ENCODE results near the gene BCL7A. TPM values are rescaled to one million over a fixed set of nuclear protein-coding genes. Genes with fewer than 3 reads are reported as not detected.
A peak's percentile ranks its signal among the peaks of the same experiment; 100 is the strongest.

The BCL7A gene
- total and polyA plus RNA-seq, 2 donors (not counting 1 experiment from before 2014, with no cell fraction given), result 71.0 to 75.9 TPM

DNA sequence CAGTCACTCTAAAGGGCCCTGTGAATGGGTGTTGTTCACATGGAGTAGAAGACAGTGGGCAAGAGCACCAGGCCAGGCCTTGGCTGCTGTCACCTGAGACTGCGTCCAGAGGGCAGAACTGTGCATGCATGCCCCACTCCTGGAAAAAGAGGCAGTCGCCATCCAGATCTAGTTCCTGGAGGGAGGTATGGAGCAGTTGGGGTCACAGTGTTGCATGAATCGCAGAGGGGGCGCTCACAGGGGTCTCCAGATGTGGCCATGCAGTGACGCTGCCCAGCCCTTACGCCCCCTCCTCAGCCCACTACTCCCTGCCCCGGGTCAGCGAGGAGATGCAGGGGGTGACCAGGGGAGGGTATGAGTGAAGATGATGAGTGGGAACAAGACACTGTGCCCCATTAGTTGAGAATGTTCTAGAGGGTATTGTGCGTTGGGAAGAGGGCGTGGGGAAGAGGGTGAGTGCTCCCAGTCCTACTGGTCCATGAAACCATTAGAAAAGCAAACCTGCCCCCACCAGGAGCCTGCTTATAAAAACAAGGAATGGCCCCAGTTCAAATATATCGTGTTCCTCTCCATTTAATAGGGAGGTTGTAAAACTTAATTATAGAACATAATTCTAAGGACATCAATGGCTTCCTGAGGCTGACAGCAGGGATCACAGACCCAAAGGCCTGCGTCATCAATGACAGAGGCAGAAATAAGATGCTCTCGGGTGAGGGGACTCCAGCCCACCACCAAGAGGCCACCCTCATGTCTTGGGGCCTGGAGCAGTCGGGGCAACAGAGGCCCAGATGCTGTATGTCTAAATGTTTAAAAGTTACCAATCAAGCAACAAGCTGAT lies 32.2 kb upstream of the BCL7A start:
- Histone ChIP-seq H3K9ac (ENCODE audit: low read length) (no peak overlapping the region), H3K4me3 (ENCODE audit: control extremely low read depth in 1 of 5, extremely low read depth in 1 of 5, insufficient read depth in 1 of 5, low read depth in 2 of 5, low read length in 4 of 5) (no peak overlapping the region), H3K9me3 (ENCODE audit: control extremely low read depth in 1 of 3, control insufficient read depth in 2 of 3, insufficient read depth in 1 of 3, low read length in 2 of 3) (no peaks in the 10 kb centered on the region), H2AFZ (ENCODE audit: insufficient read depth, low read depth, low read length, poor library complexity, severe bottlenecking) (no peak overlapping the region), H3K36me3 (replicated peaks in 1 of 2; ENCODE audit: control extremely low read depth in 1 of 2, control insufficient read depth in 1 of 2, extremely low read depth in 1 of 2, insufficient read depth in 2 of 2, low read length in 1 of 2) (no peaks in the 10 kb centered on the region), H4K20me1 (ENCODE audit: control insufficient read depth, insufficient read depth, low read length, poor library complexity, severe bottlenecking) (no peaks in the 10 kb centered on the region), H3K4me2 (replicated peaks; ENCODE audit: low read depth, low read length, poor library complexity, severe bottlenecking) (no peak overlapping the region), H3K27ac (ENCODE audit: low read length in 2 of 2) (no peak overlapping the region), H3K27me3 (replicated peaks in 1 of 4; ENCODE audit: control extremely low read depth in 1 of 4, control insufficient read depth in 3 of 4, insufficient read depth in 4 of 4, low read length in 3 of 4) (no peaks in the 10 kb centered on the region), H3K79me2 (ENCODE audit: control insufficient read depth, insufficient read depth, low read length) (no peaks in the 10 kb centered on the region), H3K4me1 (ENCODE audit: control insufficient read depth in 2 of 2, insufficient read depth in 2 of 2, low read length in 2 of 2) (peaks cover 23% of the 10 kb centered on the region in 2 donors)
- WGBS (ENCODE audit: insufficient coverage), result 95% methylated on average over 4 of the region's 14 CpGs
- ATAC-seq (ENCODE audit: low read depth) (no peak), DNase-seq (no peak)
- no peak for TF ChIP-seq EZH2 (IDR thresholded peaks at IDR 0.05; ENCODE audit: borderline replicate concordance, insufficient read depth, low read depth, low read length, poor library complexity, severe bottlenecking)
- TF ChIP-seq, protein P1, sequence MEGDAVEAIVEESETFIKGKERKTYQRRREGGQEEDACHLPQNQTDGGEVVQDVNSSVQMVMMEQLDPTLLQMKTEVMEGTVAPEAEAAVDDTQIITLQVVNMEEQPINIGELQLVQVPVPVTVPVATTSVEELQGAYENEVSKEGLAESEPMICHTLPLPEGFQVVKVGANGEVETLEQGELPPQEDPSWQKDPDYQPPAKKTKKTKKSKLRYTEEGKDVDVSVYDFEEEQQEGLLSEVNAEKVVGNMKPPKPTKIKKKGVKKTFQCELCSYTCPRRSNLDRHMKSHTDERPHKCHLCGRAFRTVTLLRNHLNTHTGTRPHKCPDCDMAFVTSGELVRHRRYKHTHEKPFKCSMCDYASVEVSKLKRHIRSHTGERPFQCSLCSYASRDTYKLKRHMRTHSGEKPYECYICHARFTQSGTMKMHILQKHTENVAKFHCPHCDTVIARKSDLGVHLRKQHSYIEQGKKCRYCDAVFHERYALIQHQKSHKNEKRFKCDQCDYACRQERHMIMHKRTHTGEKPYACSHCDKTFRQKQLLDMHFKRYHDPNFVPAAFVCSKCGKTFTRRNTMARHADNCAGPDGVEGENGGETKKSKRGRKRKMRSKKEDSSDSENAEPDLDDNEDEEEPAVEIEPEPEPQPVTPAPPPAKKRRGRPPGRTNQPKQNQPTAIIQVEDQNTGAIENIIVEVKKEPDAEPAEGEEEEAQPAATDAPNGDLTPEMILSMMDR (IDR thresholded peaks at IDR 0.05), result no peak
- H3K27me3 Mint-ChIP-seq, result no peaks in the 10 kb centered on the region
- no peak overlapping the region for H3K4me3 Mint-ChIP-seq
- peaks cover 27% of the 10 kb centered on the region for H3K4me1 Mint-ChIP-seq
- no peaks in the 10 kb centered on the region for H3K9me3 Mint-ChIP-seq (ENCODE audit: insufficient read depth)
- ChIA-PET CTCF (interaction anchor here (0.7 kb wide), 1 partner anchor 1533 kb away, joined by 3 read pairs; no protein-coding TSS in a partner anchor), POLR2A (no interaction called here)
- intact Hi-C loops (cut with micrococcal nuclease), result no loop called here
- peak overlapping the region; percentile 56 for H3K27ac Mint-ChIP-seq

DNA sequence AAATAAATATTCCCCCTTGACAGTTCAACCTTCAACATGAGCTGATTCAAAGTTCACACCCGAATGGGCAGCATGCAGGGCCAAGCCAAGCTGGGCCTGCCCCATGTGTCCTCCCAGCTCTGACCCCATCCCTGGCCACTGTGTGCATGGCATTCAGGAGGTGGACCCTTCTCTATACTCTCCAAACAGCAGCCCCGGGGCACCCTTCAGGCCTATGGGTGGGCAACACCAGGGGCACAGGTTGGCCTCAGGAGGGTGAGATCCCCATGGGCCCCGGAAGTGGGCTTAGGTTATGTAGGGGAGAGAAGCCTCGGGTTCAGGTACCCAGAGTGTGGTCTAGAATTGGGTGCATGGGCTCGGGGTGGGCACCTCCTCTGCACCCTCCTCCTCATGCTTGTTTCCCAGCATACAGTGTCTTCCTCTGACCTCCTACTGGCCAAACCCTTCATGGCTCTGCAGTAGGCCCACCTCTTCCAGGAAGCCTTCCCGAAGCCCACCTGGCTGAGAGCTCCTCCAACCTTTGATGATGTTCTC lies 31.5 kb upstream of the BCL7A start:
- H3K4me2 ChIP-seq (replicated peaks; ENCODE audit: low read depth, low read length, poor library complexity, severe bottlenecking), result no peak overlapping the region

More for the DNA sequence above, 31.5 kb upstream of the BCL7A start:
- no peak for TF ChIP-seq EZH2 (IDR thresholded peaks at IDR 0.05; ENCODE audit: borderline replicate concordance, insufficient read depth, low read depth, low read length, poor library complexity, severe bottlenecking)
- TF ChIP-seq, protein P1 (IDR thresholded peaks at IDR 0.05), result no peak
- Histone ChIP-seq H3K36me3 (replicated peaks in 1 of 2; ENCODE audit: control extremely low read depth in 1 of 2, control insufficient read depth in 1 of 2, extremely low read depth in 1 of 2, insufficient read depth in 2 of 2, low read length in 1 of 2) (no peaks in the 10 kb centered on the region), H4K20me1 (ENCODE audit: control insufficient read depth, insufficient read depth, low read length, poor library complexity, severe bottlenecking) (no peaks in the 10 kb centered on the region), H3K27ac (ENCODE audit: low read length in 2 of 2) (no peak overlapping the region), H3K9ac (ENCODE audit: low read length) (no peak overlapping the region), H2AFZ (ENCODE audit: insufficient read depth, low read depth, low read length, poor library complexity, severe bottlenecking) (no peak overlapping the region), H3K4me1 (ENCODE audit: control insufficient read depth in 2 of 2, insufficient read depth in 2 of 2, low read length in 2 of 2) (peaks cover 20 to 22% of the 10 kb centered on the region in 2 donors), H3K9me3 (ENCODE audit: control extremely low read depth in 1 of 3, control insufficient read depth in 2 of 3, insufficient read depth in 1 of 3, low read length in 2 of 3) (no peaks in the 10 kb centered on the region), H3K79me2 (ENCODE audit: control insufficient read depth, insufficient read depth, low read length) (no peaks in the 10 kb centered on the region), H3K4me3 (ENCODE audit: control extremely low read depth in 1 of 5, extremely low read depth in 1 of 5, insufficient read depth in 1 of 5, low read depth in 2 of 5, low read length in 4 of 5) (no peak overlapping the region), H3K27me3 (replicated peaks in 1 of 4; ENCODE audit: control extremely low read depth in 1 of 4, control insufficient read depth in 3 of 4, insufficient read depth in 4 of 4, low read length in 3 of 4) (no peaks in the 10 kb centered on the region)
- ATAC-seq (ENCODE audit: low read depth) (no peak), DNase-seq (no peak)
- no peak overlapping the region for H3K4me3 Mint-ChIP-seq
- POLR2A ChIA-PET, result interaction anchor here (2.5 kb wide), 1 partner anchor 14 kb away, joined by 11 read pairs; no protein-coding TSS in a partner anchor
- no peak overlapping the region for H3K27ac Mint-ChIP-seq
- H3K4me1 Mint-ChIP-seq, result peaks cover 26% of the 10 kb centered on the region
- CTCF ChIA-PET, result interaction anchor here (2.3 to 3.3 kb wide), 2 partner anchors 31 to 72 kb away, joined by 7 to 16 read pairs; partner anchors contain the start of gene CFAP251
- whole genome bisulfite sequencing (ENCODE audit: insufficient coverage), result 92% methylated on average over 4 of the region's 6 CpGs
- H3K27me3 Mint-ChIP-seq, result no peaks in the 10 kb centered on the region
- H3K9me3 Mint-ChIP-seq (ENCODE audit: insufficient read depth), result no peaks in the 10 kb centered on the region
- intact Hi-C loops (cut with micrococcal nuclease), result no loop called here

Measured in B cell (primary cell).